Neural cell (in vitro differentiated cells): ENCODE measurements around the gene STAC. TPM values are rescaled to one million over a fixed set of nuclear protein-coding genes. Genes with fewer than 3 reads are reported as not detected.

ENCODE experiments used
- H2AFZ ChIP-seq: fragments of 200-600, 300-800 bp; sonication (generic), shearing (Covaris generic); 2 replicates; pipeline ENCODE4 v1.6.0; 2014; ENCODE audit warnings: low read depth, mild to moderate bottlenecking, antibody characterized with exemption, low read length, moderate library complexity
- H3F3A ChIP-seq: fragments of 200-600 bp; shearing (Covaris generic); 2 replicates; pipeline ENCODE4 v1.6.1; 2016; ENCODE audit warnings: mild to moderate bottlenecking, moderate library complexity, mixed read lengths, antibody characterized with exemption, low read length; ENCODE audit not compliant: insufficient read depth, poor library complexity, severe bottlenecking
- H3K27ac ChIP-seq: fragments of 200-600, 300-800 bp; sonication (generic), shearing (Covaris generic); 2 replicates; pipeline ENCODE4 v1.5.1; 2014; ENCODE audit warnings: mild to moderate bottlenecking, low read length, moderate library complexity
- H3K27me3 ChIP-seq: fragments of 300-800, 200-600 bp; sonication (generic), shearing (Covaris generic); 2 replicates; pipeline ENCODE4 v1.6.0; 2014; ENCODE audit warnings: mild to moderate bottlenecking, low read depth, low read length, moderate library complexity; ENCODE audit not compliant: insufficient read depth
- H3K36me3 ChIP-seq: fragments of 300-800, 200-600 bp; sonication (generic), shearing (Covaris generic); 2 replicates; pipeline ENCODE4 v1.5.1; 2014; ENCODE audit warnings: mild to moderate bottlenecking, antibody characterized with exemption, low read length, moderate library complexity; ENCODE audit not compliant: insufficient read depth
- H3K4me2 ChIP-seq: fragments of 300-800, 200-600 bp; sonication (generic), shearing (Covaris generic); 2 replicates; pipeline ENCODE4 v1.6.0; 2014; ENCODE audit warnings: mild to moderate bottlenecking, low read length
- H3K4me3 ChIP-seq: fragments of 300-800, 200-600 bp; sonication (generic), shearing (Covaris generic); 2 replicates; pipeline ENCODE4 v1.5.1; 2014; ENCODE audit warnings: mild to moderate bottlenecking, low read length, moderate library complexity
- H3K79me2 ChIP-seq: fragments of 200-600 bp; shearing (Covaris generic); replicated peaks from 2 replicates; pipeline ENCODE4 v1.6.0; 2014; ENCODE audit warnings: mild to moderate bottlenecking, low read length, moderate library complexity; ENCODE audit not compliant: insufficient read depth
- H3K9ac ChIP-seq: fragments of 300-800, 200-600 bp; sonication (generic), shearing (Covaris generic); 2 replicates; pipeline ENCODE4 v1.6.1; 2016; ENCODE audit warnings: mild to moderate bottlenecking, low read length, mixed read lengths
- H3K9me2 ChIP-seq: fragments of 200-600 bp; shearing (Covaris generic); 2 replicates; pipeline ENCODE4 v1.6.1; 2016; ENCODE audit warnings: mild to moderate bottlenecking, low read length, mixed read lengths; ENCODE audit not compliant: insufficient read depth
- H3K9me3 ChIP-seq: fragments of 200-600, 300-800 bp; sonication (generic), shearing (Covaris generic); 2 replicates; pipeline ENCODE4 v1.6.1; 2016; ENCODE audit warnings: mild to moderate bottlenecking, mixed run types, low read length, moderate library complexity, mixed read lengths
- H4K20me1 ChIP-seq: fragments of 200-600 bp; shearing (Covaris generic); 2 replicates; pipeline ENCODE4 v1.6.1; 2016; ENCODE audit warnings: mild to moderate bottlenecking, mixed run types; ENCODE audit not compliant: insufficient read depth
- EP300 ChIP-seq: fragments of 450-650 bp; conservative IDR thresholded peaks from 2 replicates; pipeline ENCODE4 v1.6.1; 2014; ENCODE audit warnings: antibody characterized with exemption, mild to moderate bottlenecking, moderate library complexity; ENCODE audit not compliant: poor library complexity, severe bottlenecking
- EZH2 ChIP-seq: fragments of 200-600, 300-800 bp; shearing (Covaris generic), sonication (generic); IDR thresholded peaks from 2 replicates; pipeline ENCODE4 v1.6.1; 2014; ENCODE audit warnings: antibody characterized with exemption, low read length, borderline replicate concordance, mild to moderate bottlenecking; ENCODE audit not compliant: insufficient read depth, poor library complexity, severe bottlenecking
- MXI1 ChIP-seq: fragments of 450-650 bp; conservative IDR thresholded peaks from 2 replicates; pipeline ENCODE4 v1.6.1; 2014; ENCODE audit warnings: antibody characterized with exemption, mild to moderate bottlenecking; ENCODE audit not compliant: poor library complexity, severe bottlenecking
- POLR2AphosphoS5 ChIP-seq: IDR thresholded peaks from 2 replicates; pipeline ENCODE4 v1.6.1; 2012
- RAD21 ChIP-seq: fragments of 450-650 bp; conservative IDR thresholded peaks from 2 replicates; pipeline ENCODE4 v1.6.1; 2014; ENCODE audit warnings: antibody characterized with exemption, mild to moderate bottlenecking, moderate library complexity
- SMC3 ChIP-seq: fragments of 450-650 bp; conservative IDR thresholded peaks from 2 replicates; pipeline ENCODE4 v1.6.1; 2014; ENCODE audit warnings: antibody characterized with exemption, mild to moderate bottlenecking, moderate library complexity; ENCODE audit not compliant: poor library complexity
- TAF1 ChIP-seq: IDR thresholded peaks from 2 replicates; pipeline ENCODE4 v1.6.1; 2012; ENCODE audit warnings: low read depth
- polyA plus RNA-seq: library from polyadenylated mRNA; depleted of rRNA; stranded (reverse); fragments of >200 nt; gene quantifications from 2 replicates; pipeline ENCODE4 v1.2.3, GENCODE V29; 2014
- TF ChIP-seq, protein P1 (sequence below): fragments of 450-650 bp; IDR thresholded peaks from 2 replicates; pipeline ENCODE4 v1.5.1; 2014; ENCODE audit warnings: antibody characterized with exemption, mild to moderate bottlenecking, moderate library complexity; ENCODE audit not compliant: poor library complexity, severe bottlenecking
- TF ChIP-seq, protein P2 (sequence below): IDR thresholded peaks from 2 replicates; pipeline ENCODE4 v1.6.1; 2012; ENCODE audit warnings: borderline replicate concordance

Gene STAC
- polyA plus RNA-seq, 1 donor from 2014 or later = 4.5 TPM

DNA sequence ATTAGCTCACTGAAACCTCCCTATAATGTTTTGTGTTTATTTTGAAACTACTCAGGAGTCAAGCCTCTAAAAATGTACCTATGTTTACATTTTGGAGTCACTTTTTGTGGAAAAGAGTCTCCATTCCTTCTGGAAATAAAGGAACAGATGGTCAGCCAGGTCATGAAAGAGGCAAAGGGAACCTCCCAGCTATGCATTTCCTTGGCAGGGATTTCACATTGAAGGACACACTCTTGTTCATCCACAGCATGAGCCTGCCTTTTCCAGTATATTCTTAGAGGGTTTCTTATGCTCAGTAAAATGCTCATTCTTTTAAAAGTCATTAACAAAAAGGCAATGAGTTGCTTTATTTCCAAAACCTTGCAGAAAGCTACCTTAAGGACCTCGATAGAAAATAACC lies 20.8 kb downstream of the STAC start:
- no peaks in the 10 kb centered on the region for H3K9me3 ChIP-seq
- no peaks in the 10 kb centered on the region for H3K9me2 ChIP-seq
- no peaks in the 10 kb centered on the region for H4K20me1 ChIP-seq
- H3K27me3 ChIP-seq = no peaks in the 10 kb centered on the region
- no peaks in the 10 kb centered on the region for H3F3A ChIP-seq
- TF ChIP-seq, protein P1, sequence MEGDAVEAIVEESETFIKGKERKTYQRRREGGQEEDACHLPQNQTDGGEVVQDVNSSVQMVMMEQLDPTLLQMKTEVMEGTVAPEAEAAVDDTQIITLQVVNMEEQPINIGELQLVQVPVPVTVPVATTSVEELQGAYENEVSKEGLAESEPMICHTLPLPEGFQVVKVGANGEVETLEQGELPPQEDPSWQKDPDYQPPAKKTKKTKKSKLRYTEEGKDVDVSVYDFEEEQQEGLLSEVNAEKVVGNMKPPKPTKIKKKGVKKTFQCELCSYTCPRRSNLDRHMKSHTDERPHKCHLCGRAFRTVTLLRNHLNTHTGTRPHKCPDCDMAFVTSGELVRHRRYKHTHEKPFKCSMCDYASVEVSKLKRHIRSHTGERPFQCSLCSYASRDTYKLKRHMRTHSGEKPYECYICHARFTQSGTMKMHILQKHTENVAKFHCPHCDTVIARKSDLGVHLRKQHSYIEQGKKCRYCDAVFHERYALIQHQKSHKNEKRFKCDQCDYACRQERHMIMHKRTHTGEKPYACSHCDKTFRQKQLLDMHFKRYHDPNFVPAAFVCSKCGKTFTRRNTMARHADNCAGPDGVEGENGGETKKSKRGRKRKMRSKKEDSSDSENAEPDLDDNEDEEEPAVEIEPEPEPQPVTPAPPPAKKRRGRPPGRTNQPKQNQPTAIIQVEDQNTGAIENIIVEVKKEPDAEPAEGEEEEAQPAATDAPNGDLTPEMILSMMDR = no peak
- TF ChIP-seq POLR2AphosphoS5 (no peak), RAD21 (no peak), SMC3 (no peak), EP300 (no peak), TAF1 (no peak), MXI1 (no peak), EZH2 (no peak)
- TF ChIP-seq, protein P2, sequence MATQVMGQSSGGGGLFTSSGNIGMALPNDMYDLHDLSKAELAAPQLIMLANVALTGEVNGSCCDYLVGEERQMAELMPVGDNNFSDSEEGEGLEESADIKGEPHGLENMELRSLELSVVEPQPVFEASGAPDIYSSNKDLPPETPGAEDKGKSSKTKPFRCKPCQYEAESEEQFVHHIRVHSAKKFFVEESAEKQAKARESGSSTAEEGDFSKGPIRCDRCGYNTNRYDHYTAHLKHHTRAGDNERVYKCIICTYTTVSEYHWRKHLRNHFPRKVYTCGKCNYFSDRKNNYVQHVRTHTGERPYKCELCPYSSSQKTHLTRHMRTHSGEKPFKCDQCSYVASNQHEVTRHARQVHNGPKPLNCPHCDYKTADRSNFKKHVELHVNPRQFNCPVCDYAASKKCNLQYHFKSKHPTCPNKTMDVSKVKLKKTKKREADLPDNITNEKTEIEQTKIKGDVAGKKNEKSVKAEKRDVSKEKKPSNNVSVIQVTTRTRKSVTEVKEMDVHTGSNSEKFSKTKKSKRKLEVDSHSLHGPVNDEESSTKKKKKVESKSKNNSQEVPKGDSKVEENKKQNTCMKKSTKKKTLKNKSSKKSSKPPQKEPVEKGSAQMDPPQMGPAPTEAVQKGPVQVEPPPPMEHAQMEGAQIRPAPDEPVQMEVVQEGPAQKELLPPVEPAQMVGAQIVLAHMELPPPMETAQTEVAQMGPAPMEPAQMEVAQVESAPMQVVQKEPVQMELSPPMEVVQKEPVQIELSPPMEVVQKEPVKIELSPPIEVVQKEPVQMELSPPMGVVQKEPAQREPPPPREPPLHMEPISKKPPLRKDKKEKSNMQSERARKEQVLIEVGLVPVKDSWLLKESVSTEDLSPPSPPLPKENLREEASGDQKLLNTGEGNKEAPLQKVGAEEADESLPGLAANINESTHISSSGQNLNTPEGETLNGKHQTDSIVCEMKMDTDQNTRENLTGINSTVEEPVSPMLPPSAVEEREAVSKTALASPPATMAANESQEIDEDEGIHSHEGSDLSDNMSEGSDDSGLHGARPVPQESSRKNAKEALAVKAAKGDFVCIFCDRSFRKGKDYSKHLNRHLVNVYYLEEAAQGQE = no peak
- no peaks in the 10 kb centered on the region for H3K36me3 ChIP-seq
- no peak overlapping the region for H2AFZ ChIP-seq
- no peak overlapping the region for H3K27ac ChIP-seq
- no peaks in the 10 kb centered on the region for H3K79me2 ChIP-seq
- H3K4me2 ChIP-seq = no peak overlapping the region
- H3K4me3 ChIP-seq = no peak overlapping the region
- no peak overlapping the region for H3K9ac ChIP-seq

DNA sequence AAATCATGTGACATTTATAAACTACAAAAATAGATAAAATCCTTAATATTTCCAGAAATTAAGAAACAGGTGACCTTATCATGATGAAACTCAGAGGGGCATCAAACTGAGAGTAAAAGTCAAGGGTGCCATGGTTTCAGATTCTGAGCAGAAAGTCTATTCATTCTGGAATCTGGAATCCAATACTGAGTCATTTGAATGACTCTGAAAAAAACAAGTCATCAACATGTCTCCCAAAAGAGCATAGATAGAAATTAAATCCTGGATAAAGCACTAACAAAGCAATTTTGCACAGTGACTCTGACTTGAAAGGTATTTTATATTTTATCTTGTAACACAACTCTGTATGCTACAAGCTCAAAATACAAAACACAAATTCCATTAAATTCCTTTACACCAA lies 23.4 kb downstream of the STAC start:
- Histone ChIP-seq H3K9ac (no peak overlapping the region), H3K4me3 (no peak overlapping the region), H4K20me1 (no peaks in the 10 kb centered on the region)

More for the DNA sequence above, 23.4 kb downstream of the STAC start:
- Histone ChIP-seq H3K9me3 (no peaks in the 10 kb centered on the region), H3K27me3 (no peaks in the 10 kb centered on the region), H3K79me2 (no peaks in the 10 kb centered on the region), H3K9me2 (no peaks in the 10 kb centered on the region), H3K27ac (no peak overlapping the region), H3K36me3 (no peaks in the 10 kb centered on the region), H2AFZ (no peak overlapping the region), H3K4me2 (no peak overlapping the region), H3F3A (no peaks in the 10 kb centered on the region)
- TF ChIP-seq MXI1 (no peak), POLR2AphosphoS5 (no peak), SMC3 (no peak), EZH2 (no peak), TAF1 (no peak), RAD21 (no peak), EP300 (no peak)
- TF ChIP-seq, protein P2 = no peak
